CD4-positive, CD25-positive, alpha-beta regulatory T cell (primary cell): ENCODE data around the gene DOCK1. TPM values are rescaled to one million over a fixed set of nuclear protein-coding genes. Genes with fewer than 3 reads are reported as not detected.

Experiments used
- ATAC-seq, 2 donors: fragments of 150-1000 bp; cut with Tn5 transposase; one replicate each; pipeline ENCODE4 v1.10.0; 2021; ENCODE audit warnings: low read depth in 2 of 2, moderate number of reproducible peaks in 2 of 2, moderate library complexity in 1 of 2
- DNase-seq, 3 donors: peaks; one replicate each; pipeline versions ENCODE4 v3.0.0 to v3.0.0-alpha.2; 2012 to 2022; ENCODE audit warnings: mixed read lengths in 1 of 3
- H3K27ac ChIP-seq: one replicate; pipeline ENCODE4 v1.7.0; 2013; ENCODE audit warnings: mild to moderate bottlenecking, low read length; ENCODE audit not compliant: insufficient read depth, poor library complexity, severe bottlenecking
- H3K27me3 ChIP-seq: one replicate; pipeline ENCODE4 v1.7.0; 2013; ENCODE audit warnings: low read length; ENCODE audit not compliant: control insufficient read depth, insufficient read depth
- H3K36me3 ChIP-seq: one replicate; pipeline ENCODE4 v1.7.0; 2013; ENCODE audit warnings: mild to moderate bottlenecking, low read length, moderate library complexity; ENCODE audit not compliant: control insufficient read depth, insufficient read depth
- H3K4me1 ChIP-seq: 2 replicates; pipeline ENCODE4 v1.7.0; 2013; ENCODE audit warnings: mild to moderate bottlenecking, low read length; ENCODE audit not compliant: insufficient read depth, control insufficient read depth, poor library complexity, severe bottlenecking
- H3K4me3 ChIP-seq: one replicate; pipeline ENCODE4 v1.7.0; 2013; ENCODE audit warnings: low read depth, mild to moderate bottlenecking, low read length, moderate library complexity
- H3K9me3 ChIP-seq, 2 experiments: 1 replicate in 1 of 2; 2 replicates in 1 of 2; pipeline ENCODE4 v1.7.0; 2013; ENCODE audit warnings: low read length in 2 of 2, mild to moderate bottlenecking in 1 of 2, moderate library complexity in 1 of 2; ENCODE audit not compliant: control insufficient read depth in 2 of 2
- H3K27ac Mint-ChIP-seq, 3 donors: one replicate each; pipeline ENCODE4 v1.8.0; 2020 to 2022; ENCODE audit warnings: mild to moderate bottlenecking in 3 of 3, mixed read lengths in 3 of 3, moderate library complexity in 2 of 3
- H3K27me3 Mint-ChIP-seq: one replicate; pipeline ENCODE4 v1.8.0; 2022; ENCODE audit warnings: mild to moderate bottlenecking, mixed read lengths
- H3K36me3 Mint-ChIP-seq: one replicate; pipeline ENCODE4 v1.8.0; 2020; ENCODE audit warnings: mixed read lengths
- H3K4me1 Mint-ChIP-seq, 4 donors: one replicate each; pipeline ENCODE4 v1.8.0; 2020 to 2022; ENCODE audit warnings: mixed read lengths in 4 of 4, mild to moderate bottlenecking in 1 of 4
- H3K4me3 Mint-ChIP-seq, 4 donors: one replicate each; pipeline ENCODE4 v1.8.0; 2020 to 2022; ENCODE audit warnings: mild to moderate bottlenecking in 4 of 4, mixed read lengths in 4 of 4, moderate library complexity in 3 of 4
- H3K9me3 Mint-ChIP-seq, 7 donors: one replicate each; pipeline ENCODE4 v1.8.0; 2020 to 2022; ENCODE audit warnings: mixed read lengths in 7 of 7, mild to moderate bottlenecking in 3 of 7, moderate library complexity in 2 of 7
- polyA plus RNA-seq, 4 donors: library from polyadenylated mRNA; unstranded; fragments of 300-500 nt; fragmentation: Illumina TruSeq; gene quantifications; one replicate each; pipeline ENCODE4 v1.2.3, GENCODE V29; 2021
- total RNA-seq: library from RNA; stranded (reverse); gene quantifications from one replicate; pipeline ENCODE4 v1.2.3, GENCODE V29; 2022

Gene DOCK1
- total and polyA plus RNA-seq, 5 donors from 2014 or later = 0.20 TPM; not detected in 4

- Histone ChIP-seq H3K27me3 (no peaks in the 10 kb centered on the region), H3K27ac (no peak overlapping the region), H3K9me3 (no peaks in the 10 kb centered on the region), H3K4me1 (no peaks in the 10 kb centered on the region), H3K4me3 (no peak overlapping the region), H3K36me3 (no peaks in the 10 kb centered on the region)
- DNase-seq (no peak), ATAC-seq (no peak)
- H3K27me3 Mint-ChIP-seq = no peaks in the 10 kb centered on the region
- no peaks in the 10 kb centered on the region for H3K36me3 Mint-ChIP-seq
- no peak overlapping the region for H3K4me3 Mint-ChIP-seq
- H3K27ac Mint-ChIP-seq = no peak overlapping the region
- no peaks in the 10 kb centered on the region for H3K4me1 Mint-ChIP-seq
- H3K9me3 Mint-ChIP-seq = peaks cover 0 to 7% (median 1%) of the 10 kb centered on the region in 7 donors
Observed at GRCh38 chr10:127427926-127428325, 522.7 kb downstream of the DOCK1 start.

GRCh38 chr10:127428385-127428980, 523.3 kb downstream of the DOCK1 start:
- Mint-ChIP-seq H3K4me1 (no peaks in the 10 kb centered on the region), H3K36me3 (no peaks in the 10 kb centered on the region), H3K27ac (no peak overlapping the region), H3K9me3 (peaks cover 0 to 7% (median 1%) of the 10 kb centered on the region in 7 donors), H3K27me3 (no peaks in the 10 kb centered on the region), H3K4me3 (no peak overlapping the region)
- Histone ChIP-seq H3K27ac (no peak overlapping the region), H3K36me3 (no peaks in the 10 kb centered on the region), H3K4me3 (no peak overlapping the region), H3K4me1 (no peaks in the 10 kb centered on the region), H3K27me3 (no peaks in the 10 kb centered on the region), H3K9me3 (no peaks in the 10 kb centered on the region)
- DNase-seq (no peak), ATAC-seq (no peak)

GRCh38 chr10:127429601-127430312, 524.5 kb downstream of the DOCK1 start:
- Histone ChIP-seq H3K9me3 (no peaks in the 10 kb centered on the region), H3K4me1 (no peaks in the 10 kb centered on the region), H3K4me3 (no peak overlapping the region), H3K27ac (no peak overlapping the region), H3K27me3 (no peaks in the 10 kb centered on the region), H3K36me3 (no peaks in the 10 kb centered on the region)
- Mint-ChIP-seq H3K9me3 (peaks cover 0 to 7% (median 1%) of the 10 kb centered on the region in 7 donors), H3K4me3 (no peak overlapping the region), H3K4me1 (no peaks in the 10 kb centered on the region), H3K27me3 (no peaks in the 10 kb centered on the region), H3K36me3 (no peaks in the 10 kb centered on the region), H3K27ac (no peak overlapping the region)
- ATAC-seq (no peak), DNase-seq (no peak)

- Mint-ChIP-seq H3K27me3 (no peaks in the 10 kb centered on the region), H3K4me1 (no peaks in the 10 kb centered on the region), H3K9me3 (peaks cover 0 to 4% (median 1%) of the 10 kb centered on the region in 7 donors), H3K27ac (no peak overlapping the region), H3K4me3 (no peak overlapping the region), H3K36me3 (no peaks in the 10 kb centered on the region)
- Histone ChIP-seq H3K9me3 (no peaks in the 10 kb centered on the region), H3K4me3 (no peak overlapping the region), H3K27me3 (no peaks in the 10 kb centered on the region), H3K36me3 (no peaks in the 10 kb centered on the region), H3K4me1 (no peaks in the 10 kb centered on the region), H3K27ac (no peak overlapping the region)
- no peak for DNase-seq
- ATAC-seq = no peak
Observed at GRCh38 chr10:127431525-127431924, 526.3 kb downstream of the DOCK1 start.

GRCh38 chr10:127434006-127434405, 528.8 kb downstream of the DOCK1 start:
- Mint-ChIP-seq H3K4me1 (peaks cover 0 to 2% (median 0%) of the 10 kb centered on the region in 4 donors), H3K36me3 (no peaks in the 10 kb centered on the region), H3K4me3 (no peak overlapping the region), H3K27me3 (no peaks in the 10 kb centered on the region), H3K27ac (no peak overlapping the region), H3K9me3 (peaks cover 0 to 3% (median 1%) of the 10 kb centered on the region in 7 donors)
- no peaks in the 10 kb centered on the region for H3K27me3 ChIP-seq
- H3K36me3 ChIP-seq = no peaks in the 10 kb centered on the region
- DNase-seq (no peak), ATAC-seq (no peak)
- H3K27ac ChIP-seq = no peak overlapping the region
- H3K4me3 ChIP-seq = no peak overlapping the region
- H3K4me1 ChIP-seq = no peaks in the 10 kb centered on the region
- H3K9me3 ChIP-seq = no peaks in the 10 kb centered on the region

GRCh38 chr10:127435246-127435645, 530.0 kb downstream of the DOCK1 start:
- H3K4me1 Mint-ChIP-seq = peaks cover 0 to 2% (median 0%) of the 10 kb centered on the region in 4 donors
- no peaks in the 10 kb centered on the region for H3K27me3 Mint-ChIP-seq

GRCh38 chr10:127440371-127440770, 535.1 kb downstream of the DOCK1 start:
- H3K4me3 ChIP-seq = no peak overlapping the region
- H3K36me3 ChIP-seq = no peaks in the 10 kb centered on the region
- no peaks in the 10 kb centered on the region for H3K27me3 ChIP-seq
- no peak overlapping the region for H3K27ac ChIP-seq
- DNase-seq (no peak), ATAC-seq (no peak)
- Mint-ChIP-seq H3K27me3 (no peaks in the 10 kb centered on the region), H3K9me3 (peaks cover 0 to 4% (median 0%) of the 10 kb centered on the region in 7 donors), H3K27ac (no peak overlapping the region), H3K4me3 (no peak overlapping the region), H3K4me1 (peaks cover 0 to 2% (median 0%) of the 10 kb centered on the region in 4 donors), H3K36me3 (no peaks in the 10 kb centered on the region)
- no peaks in the 10 kb centered on the region for H3K9me3 ChIP-seq
- H3K4me1 ChIP-seq = no peaks in the 10 kb centered on the region

More at GRCh38 chr10:127435246-127435645, 530.0 kb downstream of the DOCK1 start:
- ATAC-seq = no peak
- Mint-ChIP-seq H3K36me3 (no peaks in the 10 kb centered on the region), H3K27ac (no peak overlapping the region), H3K4me3 (no peak overlapping the region), H3K9me3 (peaks cover 0 to 3% (median 0%) of the 10 kb centered on the region in 7 donors)
- DNase-seq = no peak
- H3K4me1 ChIP-seq = no peaks in the 10 kb centered on the region
- no peaks in the 10 kb centered on the region for H3K9me3 ChIP-seq
- no peaks in the 10 kb centered on the region for H3K27me3 ChIP-seq
- no peaks in the 10 kb centered on the region for H3K36me3 ChIP-seq
- H3K4me3 ChIP-seq = no peak overlapping the region
- H3K27ac ChIP-seq = no peak overlapping the region
